ENCODE measurements around the gene LILRB2. TPM values are rescaled to one million over a fixed set of nuclear protein-coding genes. Genes with fewer than 3 reads are reported as not detected.
"Not testable (repeated sequence)": the region's sequence is repeated elsewhere in the genome, so short reads cannot be mapped to it uniquely, and the experiment has no call there.

LILRB2 gene
- total RNA-seq, 1 donor from 2014 or later = 1.8 TPM

DNA sequence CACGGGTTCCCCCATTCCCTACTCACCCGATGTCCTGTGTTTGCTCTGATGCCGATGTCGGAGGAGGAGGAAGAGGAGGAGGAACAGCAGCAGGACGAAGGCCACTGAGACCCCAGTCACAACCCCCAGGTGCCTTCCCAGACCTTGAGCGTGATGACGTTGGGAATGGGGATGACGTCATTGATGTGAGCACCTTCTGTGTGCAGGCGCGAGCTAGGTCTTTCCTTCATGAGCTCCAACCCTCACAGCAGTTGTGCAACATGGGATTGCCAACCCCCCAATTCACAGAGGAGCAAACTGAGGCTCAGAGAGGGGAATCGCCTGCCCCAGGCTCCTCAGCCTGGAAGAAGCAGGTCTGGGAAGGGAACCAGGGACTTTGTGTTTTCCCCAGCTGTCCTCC lies 28.1 kb downstream of the LILRB2 start:
- no peak for ATAC-seq (ENCODE audit: poor library complexity)
- intact Hi-C loops (cut with DNase I) = no loop called here
- no peak for DNase-seq

DNA sequence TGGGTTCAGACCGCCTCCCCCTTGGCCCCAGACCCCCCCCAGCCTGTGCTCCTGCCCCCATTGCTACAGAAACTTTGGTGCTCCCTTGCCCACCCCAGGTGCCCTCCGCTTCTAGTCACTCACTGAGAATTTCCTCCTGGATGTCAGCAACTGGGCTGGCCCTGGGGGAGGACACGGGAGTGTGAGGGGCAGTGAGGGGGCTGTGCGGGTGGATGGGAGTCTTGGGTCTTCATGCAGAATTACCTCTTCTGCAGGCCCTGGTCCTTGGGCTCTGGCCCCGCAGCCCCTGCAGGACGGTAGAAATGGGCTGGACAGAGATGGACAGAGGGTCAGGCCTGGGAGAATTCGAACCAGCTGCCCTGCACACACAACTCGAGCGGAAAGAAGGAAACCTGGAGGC lies 28.7 kb downstream of the LILRB2 start:
- intact Hi-C loops (cut with DNase I) = no loop called here
- ATAC-seq (ENCODE audit: poor library complexity) (no peak), DNase-seq (no peak)

DNA sequence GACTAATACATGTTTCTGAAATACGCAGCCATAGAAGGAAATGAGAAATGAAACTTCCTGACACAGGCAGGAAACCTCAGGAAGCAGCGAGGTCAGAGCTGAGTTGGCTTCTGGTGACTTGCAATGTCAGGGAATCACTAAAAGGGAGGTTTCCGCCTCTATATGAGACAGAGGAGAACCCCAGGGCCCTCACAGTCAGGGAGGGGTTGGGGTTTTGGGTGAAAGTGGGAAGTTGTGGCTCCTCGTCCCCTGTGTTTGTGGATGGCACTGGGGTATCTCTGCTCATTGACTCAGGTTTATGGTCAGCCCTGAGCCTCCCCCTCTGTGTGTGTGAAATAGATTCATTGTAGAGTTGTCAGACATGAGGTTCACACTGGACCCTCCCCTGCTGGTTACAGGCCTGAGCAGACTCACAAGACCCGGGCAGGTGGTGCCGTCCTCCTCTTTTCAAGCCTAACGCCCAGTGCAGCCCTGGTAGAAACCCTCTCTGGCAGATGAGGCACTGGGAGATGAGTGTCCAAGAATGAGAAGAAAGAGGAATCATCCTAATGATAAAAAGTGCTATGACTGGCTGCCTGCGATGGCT lies 32.8 kb downstream of the LILRB2 start:
- intact Hi-C loops (cut with DNase I) = no loop called here
- ATAC-seq (ENCODE audit: poor library complexity) (peak; percentile 86), DNase-seq (peak; percentile 59)

DNA sequence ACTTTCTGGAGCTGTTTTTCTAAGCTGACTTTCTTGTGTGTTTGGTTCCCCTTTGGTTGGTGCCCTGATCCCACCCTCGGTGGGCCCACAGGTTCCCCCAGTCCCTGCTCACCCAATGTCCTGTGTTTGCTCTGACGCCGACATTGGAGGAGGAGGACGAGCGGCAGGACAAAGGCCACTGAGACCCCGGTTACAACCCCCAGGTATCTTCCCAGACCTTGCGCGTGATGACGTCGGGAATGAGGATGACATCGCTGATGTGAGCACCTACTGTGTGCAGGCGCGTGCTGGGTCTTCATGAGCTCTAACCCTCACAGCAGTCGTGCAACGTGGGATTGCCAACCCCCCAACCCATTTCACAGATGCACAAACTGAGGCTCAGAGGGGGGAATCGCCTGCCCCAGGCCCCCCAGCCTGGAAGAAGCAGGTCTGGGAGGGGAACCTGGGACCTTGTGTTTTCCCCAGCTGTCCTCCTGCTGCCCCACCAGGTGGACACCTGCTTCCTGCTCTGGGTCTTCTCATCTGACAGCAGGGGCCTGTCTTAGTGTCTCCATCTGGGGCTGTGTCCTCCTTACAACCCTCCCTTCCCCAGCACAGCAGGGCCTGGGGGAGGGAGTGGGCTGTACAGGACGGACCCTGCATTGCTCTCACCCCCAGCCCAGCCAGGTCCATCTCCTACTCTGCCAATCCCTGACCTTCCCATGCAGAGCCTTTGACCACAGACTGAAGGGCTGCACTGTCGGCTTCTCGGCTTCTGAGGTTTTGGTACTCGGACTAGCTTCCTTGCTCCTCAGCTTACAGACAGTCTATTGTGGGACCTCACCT lies 33.6 kb downstream of the LILRB2 start:
- peak; percentile 23 for ATAC-seq (ENCODE audit: poor library complexity)
- intact Hi-C loops (cut with DNase I) = no loop called here
- no peak for DNase-seq

DNA sequence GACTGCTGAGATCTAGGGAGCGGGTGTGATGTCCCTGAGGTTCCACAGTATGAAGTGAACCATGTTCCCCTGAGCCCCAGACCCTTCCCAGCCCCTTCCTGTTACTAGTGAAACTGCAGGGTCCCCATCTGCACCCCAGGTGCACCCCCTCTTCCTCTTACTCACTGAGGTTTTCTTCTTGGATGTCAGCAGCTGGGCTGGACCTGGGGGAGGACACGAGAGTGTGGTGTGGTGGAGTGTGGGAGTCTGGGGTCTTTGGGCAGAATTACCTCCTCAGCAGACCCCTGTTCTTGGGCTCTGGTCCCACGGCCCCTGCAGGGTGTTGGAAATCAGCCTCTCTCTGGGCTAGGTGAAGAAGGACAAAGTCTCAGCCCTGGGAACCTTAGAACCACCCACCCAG lies 35.0 kb downstream of the LILRB2 start:
- ATAC-seq (ENCODE audit: poor library complexity) = no peak
- intact Hi-C loops (cut with DNase I) = no loop called here

DNA sequence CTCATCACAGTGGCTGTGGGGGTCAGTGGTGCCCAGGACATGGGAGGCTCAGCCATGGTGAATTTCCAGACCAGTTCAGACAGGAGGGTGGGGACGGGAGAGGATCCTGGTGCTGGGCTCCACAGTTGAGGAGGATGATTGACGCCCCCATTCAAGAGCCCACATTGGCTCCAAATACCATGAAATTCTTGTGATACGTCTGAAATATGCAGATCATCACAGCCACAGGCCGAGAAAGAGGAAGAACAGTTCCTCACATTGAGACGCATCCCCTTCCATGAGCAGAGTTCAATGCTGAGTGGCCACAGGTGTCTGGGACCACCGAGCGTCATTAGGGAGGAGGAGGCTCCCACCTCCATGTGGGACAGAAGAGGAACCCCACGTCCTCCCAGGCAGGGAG lies 37.1 kb downstream of the LILRB2 start:
- intact Hi-C loops (cut with DNase I); ATAC-seq (ENCODE audit: poor library complexity); DNase-seq: not testable (repeated sequence)

More for the DNA sequence above, 35.0 kb downstream of the LILRB2 start:
- DNase-seq = no peak

DNA sequence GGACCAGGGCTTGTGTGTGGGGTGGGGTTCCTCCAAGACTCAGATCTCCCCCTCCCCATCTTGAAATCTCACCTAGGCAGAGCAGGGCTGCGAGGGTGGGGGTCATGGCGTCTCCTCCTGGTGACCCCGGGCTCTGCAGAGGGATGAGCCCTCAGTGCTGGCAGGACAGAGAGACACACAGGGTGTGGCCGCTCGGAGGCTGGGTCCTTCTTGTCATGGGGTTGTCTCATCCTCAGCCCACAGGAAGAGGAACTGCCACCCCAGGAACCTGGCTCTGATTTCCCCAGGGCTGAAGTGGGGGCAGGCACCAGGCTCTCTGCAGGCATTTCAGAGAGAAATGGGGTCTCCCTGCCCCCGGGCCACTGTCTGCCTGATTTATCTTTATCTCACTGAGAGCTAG lies 38.3 kb downstream of the LILRB2 start, which contains the start of gene LILRA6:
LILRA6 (minus strand) TSS at position 145 of the 400 bp plus-strand sequence.
- DNase-seq; intact Hi-C loops (cut with DNase I): not testable (repeated sequence)
- ATAC-seq (ENCODE audit: poor library complexity) = peak; percentile 69

DNA sequence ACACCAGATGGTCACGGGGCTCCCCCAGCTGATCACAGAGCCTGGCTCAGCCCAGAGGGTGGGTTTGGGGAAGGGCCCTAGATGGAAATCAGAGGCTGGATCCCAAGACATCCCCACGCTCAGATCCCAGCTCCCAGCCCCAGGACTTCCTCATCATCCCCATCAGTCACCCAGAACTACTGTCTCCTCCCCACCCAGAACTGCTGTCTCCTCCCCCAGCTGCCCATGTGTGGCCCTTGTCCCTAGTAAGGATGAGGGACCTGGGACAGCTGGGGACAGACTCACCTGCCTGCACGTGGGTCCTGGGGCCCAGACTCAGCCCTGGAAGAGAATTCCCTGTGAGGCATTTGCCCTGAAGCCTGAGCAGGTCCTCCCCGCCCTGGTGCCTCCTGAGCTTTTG lies 38.7 kb downstream of the LILRB2 start:
- intact Hi-C loops (cut with DNase I); ATAC-seq (ENCODE audit: poor library complexity); DNase-seq: not testable (repeated sequence)

DNA sequence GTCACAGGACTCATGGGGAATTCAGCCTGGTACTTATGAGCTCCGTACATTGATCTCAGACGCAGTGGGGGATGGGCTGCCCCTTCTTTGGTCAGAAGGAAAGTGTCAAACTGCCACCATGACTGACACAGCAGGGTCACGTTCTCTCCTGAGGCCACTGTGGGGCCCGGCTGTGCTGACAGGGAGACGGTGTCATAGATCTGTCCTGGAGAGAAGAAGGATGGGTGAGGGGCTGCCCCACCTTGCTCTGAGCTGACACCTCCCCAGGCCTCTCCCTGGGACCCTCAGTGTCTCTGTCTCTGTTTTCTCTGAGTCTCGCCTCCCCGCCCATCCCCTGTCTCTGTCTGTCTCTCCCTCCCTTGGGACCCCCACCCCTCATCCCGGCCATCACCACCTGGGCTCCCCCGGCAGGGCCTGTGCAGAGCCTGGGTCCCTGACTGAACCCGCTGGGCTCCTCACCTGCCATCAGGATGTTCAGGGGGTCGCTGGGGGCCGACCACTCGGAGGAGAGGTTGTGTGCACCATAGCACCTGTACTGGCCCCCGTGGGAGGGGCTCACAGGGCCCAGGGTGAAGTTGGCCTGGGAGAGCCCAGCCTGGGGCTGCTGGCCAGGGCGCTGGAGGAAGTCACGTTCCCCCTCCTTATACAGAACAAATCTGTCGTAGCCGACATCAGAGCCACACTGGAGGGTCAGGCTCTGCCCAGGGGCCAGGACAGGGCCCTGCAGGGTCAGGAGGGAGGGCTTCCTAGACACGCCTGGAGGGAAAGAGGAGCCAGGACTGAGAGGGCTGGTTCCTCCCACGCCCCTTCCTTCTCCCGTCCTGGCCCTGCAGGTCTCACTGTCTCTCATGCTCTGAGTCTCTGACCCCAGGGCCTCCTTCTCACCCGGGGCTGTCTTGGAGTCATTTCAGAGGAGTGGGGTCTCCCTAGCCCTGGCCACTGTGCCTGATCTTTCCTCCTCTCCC lies 40.3 kb downstream of the LILRB2 start:
- intact Hi-C loops (cut with DNase I); DNase-seq: not testable (repeated sequence)

DNA sequence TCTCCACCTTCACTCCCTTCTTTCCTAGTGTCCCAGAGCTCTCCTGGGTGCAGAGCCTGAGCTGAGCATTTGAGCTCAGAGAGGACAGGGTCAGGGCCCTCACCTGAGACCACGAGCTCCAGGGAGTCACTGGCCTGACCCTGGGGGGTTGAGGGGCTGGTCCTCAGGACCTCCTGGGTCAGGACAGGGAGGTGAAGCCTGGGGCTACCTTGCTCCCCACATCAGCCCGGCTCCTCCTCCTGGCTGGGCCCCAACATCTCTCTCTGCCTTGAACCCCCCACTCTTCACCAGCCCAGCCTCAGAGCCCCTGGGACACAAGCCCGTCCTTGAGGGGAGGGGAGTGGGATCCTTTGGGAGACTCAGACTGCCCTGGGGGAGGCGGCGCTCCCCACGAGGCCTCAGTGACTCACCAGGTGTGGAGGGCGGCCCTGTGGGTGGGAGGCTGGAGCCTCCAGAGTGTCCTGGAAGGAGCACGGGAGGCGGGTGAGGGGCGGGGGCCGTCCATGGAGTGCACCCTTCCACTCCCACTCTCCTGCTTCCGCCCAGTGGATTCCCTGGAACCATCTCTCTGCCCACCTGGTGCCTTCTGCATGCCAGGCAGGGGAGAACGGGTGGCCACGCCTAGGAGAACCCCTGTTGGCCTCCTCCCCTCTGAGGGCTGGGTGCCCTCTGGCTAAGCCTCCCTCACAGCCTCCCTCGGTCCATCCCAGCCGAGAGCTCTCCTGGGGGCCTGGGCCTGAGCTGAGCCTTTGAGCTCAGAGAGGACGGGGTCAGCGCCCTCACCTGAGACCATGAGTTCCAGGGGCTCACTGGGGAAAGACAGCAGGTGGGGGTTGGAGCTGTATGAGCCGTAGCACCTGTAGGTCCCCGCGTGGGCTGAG lies 41.2 kb downstream of the LILRB2 start:
- ATAC-seq (ENCODE audit: poor library complexity) = peak; percentile 20
- intact Hi-C loops (cut with DNase I); DNase-seq: not testable (repeated sequence)

More for the DNA sequence above, 40.3 kb downstream of the LILRB2 start:
- not testable (repeated sequence) for ATAC-seq (ENCODE audit: poor library complexity)

DNA sequence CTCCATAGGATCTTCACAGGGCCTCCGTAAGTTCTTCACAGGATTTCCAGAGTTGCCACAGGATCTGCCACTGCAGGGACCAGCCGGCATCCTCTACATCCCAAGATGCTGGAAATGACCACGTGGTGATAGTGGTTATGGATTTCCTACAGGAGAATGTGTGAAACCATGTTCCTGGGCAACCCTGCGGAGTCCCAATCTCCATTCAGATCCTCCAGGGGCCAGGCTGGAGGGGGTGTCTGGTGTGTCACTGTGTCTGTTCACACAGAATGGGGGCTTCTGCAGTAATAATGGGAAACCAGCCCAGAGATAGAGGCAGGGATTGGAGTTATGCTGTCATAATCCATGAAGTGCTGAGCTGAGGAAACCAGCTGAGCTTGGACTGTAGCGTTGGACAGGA lies 47.0 kb downstream of the LILRB2 start:
- intact Hi-C loops (cut with DNase I) = loop anchor here (5.0 kb wide), 1 partner anchor 62 kb away; the partner anchor contains the start of gene TMC4
- no peak for ATAC-seq (ENCODE audit: poor library complexity)
- DNase-seq = no peak

DNA sequence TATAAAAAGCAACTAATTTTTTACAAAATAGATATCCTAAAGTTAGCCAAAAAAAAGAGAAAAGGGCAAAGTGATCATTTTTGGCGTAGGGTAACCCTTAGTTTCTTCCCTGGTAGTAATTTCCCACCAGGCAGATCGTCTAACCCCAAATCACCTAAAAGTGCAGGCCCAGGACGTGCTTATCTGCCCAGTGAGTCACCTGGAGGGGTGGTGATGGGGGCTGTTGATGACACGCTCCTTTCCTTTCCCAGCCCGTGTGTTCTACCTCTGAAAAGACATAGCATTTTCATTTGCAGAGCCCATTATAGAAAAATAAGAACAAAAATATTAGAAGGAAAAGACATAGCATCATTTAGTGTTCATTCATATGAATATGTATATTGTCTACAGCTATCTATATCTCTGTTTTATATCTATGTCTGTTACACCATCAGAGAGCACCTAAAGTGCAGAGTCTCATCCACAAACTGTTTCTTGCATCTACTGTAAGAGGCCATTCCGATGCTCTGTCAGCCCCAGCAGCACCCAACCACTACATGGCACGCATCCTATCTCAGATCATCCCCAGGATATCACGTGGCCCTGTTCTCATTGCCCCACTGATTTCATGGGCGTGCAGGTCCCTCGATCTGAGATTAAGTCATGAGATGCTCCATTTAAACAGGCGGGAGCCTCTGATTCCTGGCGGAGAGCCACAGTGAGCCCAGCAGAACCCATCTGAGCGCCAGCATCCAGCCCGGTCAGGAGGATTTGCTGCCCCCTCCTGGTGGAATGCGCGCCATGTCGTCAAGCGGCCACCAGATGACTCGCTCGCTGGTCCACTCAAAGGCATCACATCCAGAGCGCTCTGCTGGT lies 49.6 kb downstream of the LILRB2 start:
- intact Hi-C loops (cut with DNase I) = loop anchor here (5.0 kb wide), 1 partner anchor 59 kb away; the partner anchor contains the start of gene TMC4
- peak; percentile 97 for ATAC-seq (ENCODE audit: poor library complexity)
- peak; percentile 91 for DNase-seq

DNA sequence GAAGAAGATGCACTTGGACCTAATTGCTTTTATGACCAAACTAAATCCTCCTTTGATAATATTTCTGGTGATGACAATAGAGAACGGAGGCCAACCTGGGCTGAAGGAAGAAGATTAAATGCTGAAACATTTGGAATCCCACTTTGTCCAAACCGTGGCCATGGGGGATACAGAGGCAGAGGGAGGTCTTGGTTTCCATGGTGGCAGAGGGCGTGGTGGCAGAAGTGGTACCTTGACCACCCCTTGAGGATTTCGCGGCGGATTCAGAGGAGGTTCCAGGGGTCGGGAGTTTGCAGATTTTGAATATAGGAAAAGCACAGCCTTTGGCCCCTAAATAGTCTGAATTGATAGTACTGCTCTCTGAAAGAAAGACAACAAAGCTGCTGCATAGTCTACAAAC lies 50.9 kb downstream of the LILRB2 start:
- DNase-seq (no peak), ATAC-seq (ENCODE audit: poor library complexity) (no peak)
- intact Hi-C loops (cut with DNase I) = loop anchor here (5.0 kb wide), 1 partner anchor 58 kb away; the partner anchor contains the start of gene TMC4

DNA sequence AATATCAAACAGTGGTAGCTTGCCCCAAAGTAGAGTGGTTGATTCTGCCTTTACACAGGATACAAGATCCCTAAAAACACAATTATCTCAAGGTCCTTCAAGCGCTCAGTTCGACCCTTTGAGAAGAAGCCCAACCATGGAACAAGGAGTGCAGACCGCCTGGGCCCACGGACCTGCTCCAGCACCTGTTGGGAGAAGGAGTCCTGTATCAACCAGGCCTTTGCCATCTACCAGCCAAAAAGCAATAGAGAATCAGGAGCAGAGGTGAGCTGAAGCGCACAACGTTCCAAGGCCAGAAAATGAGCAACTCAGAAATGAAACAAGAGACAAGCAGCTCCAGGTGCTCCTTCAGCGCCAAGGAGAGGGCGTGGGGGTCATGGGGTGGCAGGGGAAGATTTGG lies 51.8 kb downstream of the LILRB2 start:
- DNase-seq (no peak), ATAC-seq (ENCODE audit: poor library complexity) (no peak)
- intact Hi-C loops (cut with DNase I) = no loop called here

DNA sequence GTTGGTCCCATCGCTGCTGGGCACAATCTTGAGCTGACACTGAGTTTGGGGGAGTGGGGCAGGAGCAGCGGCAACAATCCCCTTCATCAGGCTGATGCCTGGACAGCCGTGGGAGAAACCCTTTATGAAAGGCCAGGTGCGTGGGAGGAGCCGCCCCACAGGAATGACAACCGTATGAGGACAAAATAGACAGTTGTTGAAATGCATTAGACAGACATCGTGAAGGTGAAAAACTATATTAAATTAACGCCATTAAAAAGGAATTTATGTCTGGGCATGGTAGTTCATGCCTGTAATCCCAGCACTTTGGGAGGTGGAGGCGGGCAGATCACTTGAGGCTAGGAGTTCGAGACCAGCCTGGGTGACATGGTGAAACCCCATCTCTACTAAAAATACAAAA lies 56.3 kb downstream of the LILRB2 start:
- DNase-seq; ATAC-seq (ENCODE audit: poor library complexity); intact Hi-C loops (cut with DNase I): not testable (repeated sequence)

DNA sequence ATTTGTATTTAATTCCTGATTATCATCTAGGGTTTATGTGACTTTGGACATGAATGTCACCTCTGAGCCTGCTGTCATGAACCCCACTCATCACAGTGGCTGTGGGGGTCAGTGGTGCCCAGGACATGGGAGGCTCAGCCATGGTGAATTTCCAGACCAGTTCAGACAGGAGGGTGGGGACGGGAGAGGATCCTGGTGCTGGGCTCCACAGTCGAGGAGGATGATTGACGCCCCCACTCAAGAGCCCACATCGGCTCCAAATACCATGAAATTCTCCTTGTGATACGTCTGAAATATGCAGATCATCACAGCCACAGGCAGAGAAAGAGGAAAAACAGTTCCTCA lies 57.0 kb downstream of the LILRB2 start:
- intact Hi-C loops (cut with DNase I); ATAC-seq (ENCODE audit: poor library complexity); DNase-seq: not testable (repeated sequence)
